Measurements from ENCODE around the gene CELA2B. TPM values are rescaled to one million over a fixed set of nuclear protein-coding genes. Genes with fewer than 3 reads are reported as not detected.

Gene CELA2B
- total and polyA plus RNA-seq, 10 of the 15 experiments (the other 5 are each of a cell fraction or from before 2014, with no cell fraction given): not detected

- peak in 1 of 2 experiments; percentile 2; a peak in 1 of 4 replicates for TF ChIP-seq BHLHE40 (IDR thresholded peaks at IDR 0.05; ENCODE audit: borderline replicate concordance in 1 of 2, low read depth in 2 of 2, low read length in 1 of 2)
- TF ChIP-seq NR2C1 (IDR thresholded peaks at IDR 0.05): 0 out of 2 replicates have a peak, but pooled peaks have one; percentile 15
- no peak for TF ChIP-seq IRF5 (IDR thresholded peaks at IDR 0.05; ENCODE audit: borderline replicate concordance)
- peak; percentile 26; the same call in 1 of the 2 replicates for TF ChIP-seq ZNF384 (IDR thresholded peaks at IDR 0.05; ENCODE audit: borderline replicate concordance, low read depth, low read length)
- peak; percentile 12; the same call in 1 of the 2 replicates for TF ChIP-seq HCFC1 (IDR thresholded peaks at IDR 0.05; ENCODE audit: low read length)
- TF ChIP-seq CHD1 (IDR thresholded peaks at IDR 0.05; ENCODE audit: low read depth, low read length): no peak
- peak in 1 of 2 experiments; percentile 78; a peak in 2 of 3 replicates for TF ChIP-seq EGR1 (IDR thresholded peaks at IDR 0.05; ENCODE audit: borderline replicate concordance in 1 of 2, low read depth in 2 of 2, low read length in 2 of 2)
- no peaks in the 10 kb centered on the region; a peak in 1 of 4 replicates for H3K36me3 ChIP-seq (ENCODE audit: control insufficient read depth in 2 of 2, insufficient read depth in 2 of 2, low read length in 1 of 2)
- peak overlapping the region; percentile 53 for H3K9ac ChIP-seq (ENCODE audit: control insufficient read depth, insufficient read depth, low read length)
- peak overlapping the region; percentile 54 for H3K27ac ChIP-seq (ENCODE audit: control insufficient read depth, insufficient read depth)
- peak overlapping the region; percentile 98 for H3K4me2 ChIP-seq (ENCODE audit: control insufficient read depth, insufficient read depth)
- in situ Hi-C loops (cut with MboI): no loop called here
- RAD21 ChIA-PET (ENCODE audit: unreplicated experiment): interaction anchor here (1.0 kb wide), 1 partner anchor 115 kb away, joined by 3 read pairs; no protein-coding TSS in a partner anchor
- DNase-seq (ENCODE audit: low read depth, low spot score) (peak; percentile 89), FAIRE-seq (no peak), ATAC-seq (peak; percentile 66)
- WGBS (ENCODE audit: insufficient coverage, insufficient replicate concordance, low lambda C conversion rate, missing lambda C conversion rate): under 1% methylated on average over 23 of the region's 40 CpGs
- peaks cover 9% of the 10 kb centered on the region; the same call in 1 of the 2 replicates for H3K4me1 ChIP-seq (ENCODE audit: control insufficient read depth, insufficient read depth, low read length)
- SMC1A ChIA-PET (ENCODE audit: uncharacterized antibody, unreplicated experiment): interaction anchor here (1.3 kb wide), 1 partner anchor 10 kb away, joined by 3 read pairs; no protein-coding TSS in a partner anchor
- POLR2A ChIA-PET: interaction anchor here (0.6 to 1.8 kb wide), 3 partner anchors 54 to 359 kb away, joined by 3 to 7 read pairs (median 4); no protein-coding TSS in a partner anchor
- no peaks in the 10 kb centered on the region for H3K9me3 ChIP-seq (replicated peaks; ENCODE audit: control insufficient read depth, insufficient read depth, low read length)
- H2AFZ ChIP-seq (ENCODE audit: control insufficient read depth, low read depth, low read length): peak overlapping the region; percentile 95
- H3K79me2 ChIP-seq (ENCODE audit: control insufficient read depth, insufficient read depth, low read length): peaks cover 13% of the 10 kb centered on the region
- BruUV-seq (replicated peaks): no TSS peak
- H4K20me1 ChIP-seq (ENCODE audit: control insufficient read depth, insufficient read depth): no peaks in the 10 kb centered on the region
- peak overlapping the region; percentile 70 for H3K4me3 ChIP-seq
- intact Hi-C loops (cut with micrococcal nuclease; ENCODE audit: unreplicated experiment): loop anchor here (2.0 to 10.0 kb wide), 3 partner anchors 91 to 449 kb away; partner anchors contain the start of genes DDI2, SPEN and ZBTB17
- CTCF ChIA-PET: interaction anchor here (1.4 kb wide), 1 partner anchor 10 kb away, joined by 4 read pairs; no protein-coding TSS in a partner anchor
- H3K27me3 ChIP-seq (replicated peaks in 1 of 2; ENCODE audit: control insufficient read depth in 2 of 2, insufficient read depth in 2 of 2, low read length in 1 of 2): no peaks in the 10 kb centered on the region
Observed at GRCh38 chr1:15525050-15526020, 49.4 kb downstream of the CELA2B start.

All from GM12878 (cell line).